H1 (cell line): ENCODE measurements around the gene POLRMT. TPM values are rescaled to one million over a fixed set of nuclear protein-coding genes. Genes with fewer than 3 reads are reported as not detected.

ENCODE experiments used
- ASH2L ChIP-seq: fragments of 200-600, 300-600 bp; sonication (generic); IDR thresholded peaks from one replicate; pipeline ENCODE4 v1.7.1; 2017; ENCODE audit warnings: low read length
- CTBP2 ChIP-seq: IDR thresholded peaks from 2 replicates; pipeline ENCODE4 v1.7.0; 2011; ENCODE audit warnings: borderline replicate concordance, mild to moderate bottlenecking, moderate library complexity, mixed read lengths, low read length; ENCODE audit not compliant: insufficient read depth, insufficient read length
- JUN ChIP-seq: IDR thresholded peaks from 2 replicates; pipeline ENCODE4 v1.6.1; 2011; ENCODE audit warnings: low read depth, mild to moderate bottlenecking, improper control_type of control experiment, low read length
- POLR2A ChIP-seq, 2 experiments: IDR thresholded peaks; 1 replicate in 1 of 2; 2 replicates in 1 of 2; pipeline ENCODE4 v1.6.1; 2011; ENCODE audit warnings: low read depth in 2 of 2, low read length in 2 of 2, mild to moderate bottlenecking in 2 of 2; ENCODE audit errors: control extremely low read depth in 1 of 2
- RAD21 ChIP-seq, 2 experiments: IDR thresholded peaks in 1 of 2; conservative IDR thresholded peaks in 1 of 2; 2 replicates each; pipeline ENCODE4 v1.6.1; 2011; ENCODE audit warnings: low read depth in 2 of 2, low read length in 2 of 2, improper control_type of control experiment in 1 of 2, inconsistent platforms in 1 of 2, mild to moderate bottlenecking in 1 of 2, moderate library complexity in 1 of 2
- polyA plus RNA-seq, 7 experiments: library from polyadenylated mRNA; depleted of rRNA in 3 of 7; stranded (reverse) in 5 of 7; unstranded in 2 of 7; fragments of >200 nt in 5 of 7; fragments of 200-250 nt in 2 of 7; gene quantifications; 1 replicate in 5 of 7; 2 replicates in 1 of 7; 4 replicates in 1 of 7; pipeline versions ENCODE4 v1.2.1 to v1.2.3, GENCODE V29; 2011 to 2013; ENCODE audit warnings: missing spikeins in 2 of 7, mixed read lengths in 2 of 7
- total RNA-seq: library from RNA; stranded (reverse); fragmentation: NEBNext Ultra II Directional; extraction: Animal tissue kit (Norgen Biotek cat#: 25700); gene quantifications from 2 replicates; pipeline ENCODE4 v1.2.1, GENCODE V29; 2021

The POLRMT gene
- total and polyA plus RNA-seq, 2 of the 8 experiments (the other 6 are each of a cell fraction or from before 2014, with no cell fraction given): 93.0 to 111 TPM

DNA sequence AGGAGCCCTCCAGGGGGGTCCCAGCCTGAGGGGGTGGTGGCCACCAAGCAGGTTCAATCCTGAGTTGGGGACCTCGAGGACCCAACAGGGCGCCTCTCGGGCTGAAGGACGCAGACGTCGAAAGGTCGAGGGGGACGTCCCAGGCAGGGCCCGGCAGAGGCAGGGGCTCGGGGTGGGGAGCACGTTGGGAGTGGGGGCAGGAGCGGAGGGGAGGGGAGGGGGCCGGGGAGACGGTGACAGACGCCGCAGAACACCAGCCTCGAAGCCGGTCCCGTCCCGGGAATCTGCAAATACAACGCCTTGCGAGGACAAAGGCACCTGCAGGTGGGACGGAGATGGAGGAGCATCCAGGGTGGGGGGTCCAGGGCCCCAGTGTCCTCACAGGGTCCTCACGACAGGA is 10.4 kb upstream of the POLRMT start (continued):
- no peak for TF ChIP-seq ASH2L
- TF ChIP-seq RAD21 (IDR thresholded peaks at IDR 0.05 in 1 of 2, conservative IDR thresholded peaks at IDR 0.05 in 1 of 2; ENCODE audit: low read depth in 2 of 2, low read length in 2 of 2): no peak
- no peak for TF ChIP-seq CTBP2
- TF ChIP-seq POLR2A (IDR thresholded peaks at IDR 0.05; ENCODE audit: control extremely low read depth in 1 of 2, low read depth in 2 of 2, low read length in 2 of 2): no peak
- TF ChIP-seq JUN: no peak
